LNCAP (cell line): Measurements from ENCODE around the gene DNAH6.

Experiments
- TF ChIP-seq, protein P1 (sequence below): fragments of 450-650 bp; IDR thresholded peaks from 2 replicates; pipeline ENCODE4 v1.5.1; 2017; ENCODE audit warnings: mild to moderate bottlenecking

Gene DNAH6

GRCh38 chr2:84799772-84800171 lies 283.5 kb downstream of the DNAH6 start:
- TF ChIP-seq, protein P1, sequence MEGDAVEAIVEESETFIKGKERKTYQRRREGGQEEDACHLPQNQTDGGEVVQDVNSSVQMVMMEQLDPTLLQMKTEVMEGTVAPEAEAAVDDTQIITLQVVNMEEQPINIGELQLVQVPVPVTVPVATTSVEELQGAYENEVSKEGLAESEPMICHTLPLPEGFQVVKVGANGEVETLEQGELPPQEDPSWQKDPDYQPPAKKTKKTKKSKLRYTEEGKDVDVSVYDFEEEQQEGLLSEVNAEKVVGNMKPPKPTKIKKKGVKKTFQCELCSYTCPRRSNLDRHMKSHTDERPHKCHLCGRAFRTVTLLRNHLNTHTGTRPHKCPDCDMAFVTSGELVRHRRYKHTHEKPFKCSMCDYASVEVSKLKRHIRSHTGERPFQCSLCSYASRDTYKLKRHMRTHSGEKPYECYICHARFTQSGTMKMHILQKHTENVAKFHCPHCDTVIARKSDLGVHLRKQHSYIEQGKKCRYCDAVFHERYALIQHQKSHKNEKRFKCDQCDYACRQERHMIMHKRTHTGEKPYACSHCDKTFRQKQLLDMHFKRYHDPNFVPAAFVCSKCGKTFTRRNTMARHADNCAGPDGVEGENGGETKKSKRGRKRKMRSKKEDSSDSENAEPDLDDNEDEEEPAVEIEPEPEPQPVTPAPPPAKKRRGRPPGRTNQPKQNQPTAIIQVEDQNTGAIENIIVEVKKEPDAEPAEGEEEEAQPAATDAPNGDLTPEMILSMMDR: no peak

GRCh38 chr2:84800194-84800805 lies 284.0 kb downstream of the DNAH6 start:
- TF ChIP-seq, protein P1: no peak

GRCh38 chr2:84801811-84802210 lies 285.5 kb downstream of the DNAH6 start:
- TF ChIP-seq, protein P1: no peak

DNA sequence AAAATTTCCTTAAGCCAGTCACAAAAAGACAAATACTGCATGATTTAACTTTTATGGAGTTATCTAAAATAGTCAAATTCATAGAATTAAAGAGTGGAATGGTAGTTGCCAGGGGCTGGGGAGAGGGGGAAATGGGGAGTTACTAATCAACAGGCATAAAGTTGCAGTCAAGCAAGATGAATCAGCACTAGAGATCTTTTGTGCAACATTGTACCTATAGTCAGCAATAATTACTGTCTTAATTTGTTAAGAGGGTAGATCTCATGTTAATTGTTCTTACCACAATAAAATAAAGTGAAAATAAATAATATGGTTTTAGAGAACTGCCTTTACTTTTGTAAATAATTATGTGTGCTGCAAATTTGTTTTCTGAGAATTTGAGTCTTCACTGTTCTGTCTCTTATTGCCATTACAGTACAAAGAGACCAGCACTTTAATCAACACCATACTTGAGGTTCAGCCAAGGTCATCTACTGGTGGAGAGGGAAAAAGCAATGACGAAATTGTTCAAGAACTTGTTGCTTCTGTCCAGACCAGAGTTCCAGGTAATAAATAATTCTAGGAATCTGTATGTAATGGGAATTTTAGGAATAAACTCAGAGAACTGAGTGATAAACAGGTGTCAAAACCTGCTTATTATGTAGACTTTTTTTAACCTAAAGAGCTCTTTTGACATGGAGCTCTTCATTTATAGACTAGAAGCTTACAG lies 289.1 kb downstream of the DNAH6 start:
- TF ChIP-seq, protein P1: no peak

DNA sequence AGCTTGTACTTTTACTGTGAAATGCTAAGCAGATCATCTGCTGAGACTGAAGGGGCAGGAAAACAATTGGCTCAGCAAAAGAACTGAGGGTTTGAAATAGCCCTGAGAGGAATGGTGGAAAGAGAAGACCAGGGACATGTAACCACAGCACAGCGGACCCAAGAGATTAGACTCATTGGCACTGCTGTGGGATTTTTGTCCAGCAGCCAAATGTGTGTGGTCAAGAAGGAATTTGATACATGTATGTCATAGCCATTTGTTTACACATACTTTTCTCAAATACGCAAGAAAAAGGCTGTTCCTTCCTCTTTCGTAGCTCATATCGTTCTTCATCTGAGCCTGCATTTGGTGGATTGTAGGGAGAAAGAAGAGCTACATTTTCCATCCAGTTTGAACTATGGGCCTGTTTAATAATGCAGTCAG lies 290.8 kb downstream of the DNAH6 start:
- TF ChIP-seq, protein P1: no peak

DNA sequence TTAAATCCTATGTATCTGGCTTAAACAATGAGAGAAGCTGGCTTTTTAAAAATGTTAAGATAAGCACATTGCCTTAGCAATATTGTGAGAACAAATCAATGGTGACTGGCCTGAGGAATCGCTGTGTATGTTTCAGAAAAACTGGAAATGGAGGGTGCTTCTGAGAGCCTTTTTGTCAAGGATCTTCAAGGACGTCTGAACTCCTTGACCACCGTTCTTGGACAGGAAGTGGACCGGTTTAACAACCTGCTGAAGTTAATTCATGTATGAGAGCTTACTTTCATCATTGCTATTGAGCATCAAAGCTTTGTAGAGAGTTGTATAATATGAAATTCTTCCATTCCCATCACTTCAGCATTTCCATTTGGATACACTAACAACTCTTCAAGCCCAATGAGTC lies 292.0 kb downstream of the DNAH6 start:
- TF ChIP-seq, protein P1: no peak

- TF ChIP-seq, protein P1: no peak
Observed at GRCh38 chr2:84811839-84812431, 295.6 kb downstream of the DNAH6 start.
